Panc1 (cell line): ENCODE results near the gene NXPH3. TPM values are rescaled to one million over a fixed set of nuclear protein-coding genes. Genes with fewer than 3 reads are reported as not detected.

Experiments
- ATAC-seq: fragments of 200-7000 bp; cut with Tn5 transposase; 2 replicates; pipeline ENCODE4 v1.9.1; 2020; ENCODE audit warnings: mild to moderate bottlenecking, moderate library complexity
- BruUV-seq: library from RNA; stranded (reverse); fragments of 400-500 nt; replicated peaks from 2 replicates; lab custom pipeline; 2021; lab: Mats Ljungman, UMichigan
- CTCF ChIA-PET: fragments of 300-600 bp; sonication (Branson Sonifier 250); formaldehyde crosslinking; loops from one replicate; lab custom pipeline; 2022; ENCODE audit warnings: antibody characterized with exemption; lab: Charles Lee
- POLR2A ChIA-PET: fragments of 300-600 bp; sonication (Branson Sonifier 250); formaldehyde crosslinking; loops from one replicate; lab custom pipeline; 2022; ENCODE audit warnings: antibody characterized with exemption; lab: Charles Lee
- DNase-seq: peaks from one replicate; pipeline ENCODE4 v3.0.0-alpha.2; 2010; ENCODE audit warnings: low read depth, low spot score
- H3K27ac ChIP-seq: 2 replicates; pipeline ENCODE4 v1.5.1; 2011; ENCODE audit warnings: mild to moderate bottlenecking, low read length, inconsistent platforms
- H3K27me3 ChIP-seq: fragments of 200-500 bp; sonication (Bioruptor generic); 2 replicates; pipeline ENCODE4 v1.6.0; 2014; ENCODE audit warnings: low read length, inconsistent platforms; ENCODE audit not compliant: control insufficient read depth, insufficient read depth
- H3K36me3 ChIP-seq: fragments of 200-500 bp; sonication (Bioruptor generic); 2 replicates; pipeline ENCODE4 v1.5.1; 2014; ENCODE audit warnings: inconsistent platforms, mild to moderate bottlenecking, low read length, moderate library complexity; ENCODE audit not compliant: control insufficient read depth, insufficient read depth
- H3K4me1 ChIP-seq: 2 replicates; pipeline ENCODE4 v1.5.1; 2011; ENCODE audit warnings: inconsistent platforms, mild to moderate bottlenecking, low read length, moderate library complexity; ENCODE audit not compliant: control insufficient read depth, insufficient read depth
- H3K4me3 ChIP-seq, 2 experiments: 2 replicates each; pipeline ENCODE4 v1.5.1; 2011 to 2012; ENCODE audit warnings: low read depth in 2 of 2, low read length in 2 of 2, mild to moderate bottlenecking in 2 of 2, inconsistent platforms in 1 of 2, moderate library complexity in 1 of 2
- H3K9me3 ChIP-seq: fragments of 200-500 bp; sonication (Bioruptor generic); 2 replicates; pipeline ENCODE4 v1.5.1; 2014; ENCODE audit warnings: low read depth, mild to moderate bottlenecking, inconsistent platforms, low read length, moderate library complexity; ENCODE audit not compliant: control insufficient read depth, insufficient read depth
- CTCF ChIP-seq: fragments of 450-650 bp; IDR thresholded peaks from 2 replicates; pipeline ENCODE4 v1.5.1; 2017; ENCODE audit warnings: mild to moderate bottlenecking
- POLR2AphosphoS5 ChIP-seq: IDR thresholded peaks from 2 replicates; pipeline ENCODE4 v1.6.1; 2012; ENCODE audit warnings: mild to moderate bottlenecking, low read depth, low read length, moderate library complexity
- REST ChIP-seq, 2 experiments: IDR thresholded peaks; 2 replicates each; pipeline ENCODE4 v1.6.1; 2011 to 2012; ENCODE audit warnings: low read depth in 2 of 2, control low read depth in 1 of 2, low read length in 1 of 2, mild to moderate bottlenecking in 1 of 2, moderate library complexity in 1 of 2; ENCODE audit not compliant: insufficient read depth in 1 of 2
- SIN3A ChIP-seq: IDR thresholded peaks from 2 replicates; pipeline ENCODE4 v1.6.1; 2012; ENCODE audit warnings: low read depth, mild to moderate bottlenecking, low read length, moderate library complexity, borderline replicate concordance; ENCODE audit not compliant: insufficient read depth
- TCF7L2 ChIP-seq: IDR thresholded peaks from 2 replicates; pipeline ENCODE4 v1.6.1; 2011; ENCODE audit warnings: mild to moderate bottlenecking, low read depth, low read length, inconsistent platforms
- in situ Hi-C: cut with HindIII; loops from 2 replicates; pipeline ENCODE4 v1.10.0; 2016; ENCODE audit warnings: low sequenced_read_pairs, low pct_unique_long_range_greater_than_20kb
- intact Hi-C: fragments of 100-400 bp; cut with micrococcal nuclease; formaldehyde crosslinking; loops from one replicate; pipeline ENCODE4 v1.10.0; 2022; ENCODE audit not compliant: unreplicated experiment
- total RNA-seq: library from RNA; stranded (reverse); gene quantifications from one replicate; pipeline ENCODE4 v1.2.1, GENCODE V29; 2021; ENCODE audit not compliant: unreplicated experiment

NXPH3 gene
- total RNA-seq, 1 experiment from 2014 or later: 0.57 TPM

- TF ChIP-seq REST (IDR thresholded peaks at IDR 0.05; ENCODE audit: insufficient read depth in 1 of 2, low read depth in 2 of 2, low read length in 1 of 2): no peak
- TF ChIP-seq TCF7L2: no peak
- no peak for TF ChIP-seq CTCF
- no peak for TF ChIP-seq POLR2AphosphoS5
- TF ChIP-seq SIN3A: no peak
- Histone ChIP-seq H3K4me3 (no peak overlapping the region), H3K9me3 (no peaks in the 10 kb centered on the region), H3K27me3 (no peaks in the 10 kb centered on the region), H3K4me1 (no peaks in the 10 kb centered on the region), H3K27ac (no peak overlapping the region), H3K36me3 (peaks cover 7% of the 10 kb centered on the region)
- POLR2A ChIA-PET: no interaction called here
- ATAC-seq (no peak), DNase-seq (no peak)
- CTCF ChIA-PET: no interaction called here
- in situ Hi-C loops: no loop called here
- intact Hi-C loops: no loop called here
- no TSS peak for BruUV-seq
These were observed 22.4 kb downstream of the NXPH3 start for GRCh38 chr17:49597928-49598655.

GRCh38 chr17:49598918-49599317 lies 23.2 kb downstream of the NXPH3 start:
- CTCF ChIA-PET: interaction anchor here (0.7 kb wide), 1 partner anchor 283 kb away, joined by 3 read pairs; no protein-coding TSS in a partner anchor
- ATAC-seq (no peak), DNase-seq (no peak)
- Histone ChIP-seq H3K9me3 (no peaks in the 10 kb centered on the region), H3K4me3 (no peak overlapping the region), H3K36me3 (peaks cover 9% of the 10 kb centered on the region), H3K27ac (no peak overlapping the region), H3K27me3 (no peaks in the 10 kb centered on the region), H3K4me1 (no peaks in the 10 kb centered on the region)
- in situ Hi-C loops (no loop called here), intact Hi-C loops (no loop called here)
- no TSS peak for BruUV-seq
- TF ChIP-seq REST (IDR thresholded peaks at IDR 0.05; ENCODE audit: insufficient read depth in 1 of 2, low read depth in 2 of 2, low read length in 1 of 2) (no peak), POLR2AphosphoS5 (no peak), TCF7L2 (no peak), CTCF (no peak), SIN3A (no peak)
- POLR2A ChIA-PET: no interaction called here
